Rectal smooth muscle tissue (tissue), 1 donor: ENCODE data around the gene RNF157.
A peak's percentile ranks its signal among the peaks of the same experiment; 100 is the strongest.

ENCODE experiments used
- H3K27ac ChIP-seq: one replicate; pipeline ENCODE4 v1.7.0; 2013; ENCODE audit warnings: low read depth, low read length, inconsistent platforms
- H3K27me3 ChIP-seq: one replicate; pipeline ENCODE4 v1.7.0; 2013; ENCODE audit warnings: low read length; ENCODE audit not compliant: control insufficient read depth, insufficient read depth
- H3K36me3 ChIP-seq: one replicate; pipeline ENCODE4 v1.7.0; 2013; ENCODE audit warnings: low read length; ENCODE audit not compliant: control insufficient read depth, insufficient read depth
- H3K4me1 ChIP-seq: one replicate; pipeline ENCODE4 v1.7.0; 2013; ENCODE audit warnings: low read length; ENCODE audit not compliant: control insufficient read depth, insufficient read depth
- H3K4me3 ChIP-seq: one replicate; pipeline ENCODE4 v1.7.0; 2013; ENCODE audit warnings: low read length
- H3K9ac ChIP-seq: one replicate; pipeline ENCODE4 v1.7.0; 2013; ENCODE audit warnings: low read length

Gene RNF157

GRCh38 chr17:76150712-76151622, 89.3 kb downstream of the RNF157 start:
- H3K4me1 ChIP-seq = peaks cover 8% of the 10 kb centered on the region
- no peak overlapping the region for H3K4me3 ChIP-seq
- no peak overlapping the region for H3K9ac ChIP-seq
- H3K27me3 ChIP-seq = no peaks in the 10 kb centered on the region
- no peaks in the 10 kb centered on the region for H3K36me3 ChIP-seq
- peak overlapping the region; percentile 46 for H3K27ac ChIP-seq

DNA sequence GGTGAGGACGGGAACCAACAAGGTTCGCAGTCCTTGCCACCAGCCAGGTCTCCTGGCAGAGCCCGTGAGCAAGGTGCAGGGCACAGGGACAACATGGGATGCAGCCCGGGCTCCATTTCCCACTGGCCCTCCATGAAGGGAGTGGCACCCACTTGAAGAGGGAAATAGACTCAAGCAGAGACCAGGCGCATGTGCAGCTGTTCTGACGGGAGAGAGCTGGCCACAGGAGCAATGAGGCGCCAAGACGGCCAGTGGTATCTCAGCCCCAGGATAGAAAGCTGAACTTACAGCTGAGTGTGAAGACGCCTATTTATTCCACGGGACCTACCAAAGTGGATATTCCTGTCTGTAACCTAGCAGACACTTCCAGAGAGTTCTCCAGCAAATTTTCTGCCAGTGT, 91.1 kb downstream of the RNF157 start:
- H3K27me3 ChIP-seq = no peaks in the 10 kb centered on the region
- no peaks in the 10 kb centered on the region for H3K36me3 ChIP-seq
- H3K4me3 ChIP-seq = no peak overlapping the region
- H3K4me1 ChIP-seq = peaks cover 8% of the 10 kb centered on the region
- no peak overlapping the region for H3K9ac ChIP-seq
- H3K27ac ChIP-seq = no peak overlapping the region

DNA sequence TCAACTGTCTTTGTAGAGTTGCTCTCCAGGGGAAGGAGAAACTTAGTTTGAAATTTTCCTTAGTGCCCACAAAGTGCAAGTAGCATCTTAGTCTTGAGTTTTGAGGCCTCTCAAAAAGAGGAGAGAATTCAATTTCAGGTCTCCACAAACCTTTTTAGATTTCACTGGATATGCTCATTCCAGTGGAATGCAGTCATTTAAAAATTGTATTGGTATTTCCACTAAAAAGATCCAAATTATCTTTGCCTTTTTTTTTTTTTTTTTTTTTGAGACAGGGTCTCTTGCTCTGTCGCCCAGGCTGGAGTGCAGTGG, 92.3 kb downstream of the RNF157 start:
- H3K27me3 ChIP-seq = no peaks in the 10 kb centered on the region
- no peak overlapping the region for H3K27ac ChIP-seq
- H3K4me3 ChIP-seq = no peak overlapping the region
- H3K36me3 ChIP-seq = no peaks in the 10 kb centered on the region
- no peak overlapping the region for H3K9ac ChIP-seq
- H3K4me1 ChIP-seq = peaks cover 8% of the 10 kb centered on the region

- Histone ChIP-seq H3K4me1 (peaks cover 8% of the 10 kb centered on the region), H3K27ac (no peak overlapping the region), H3K4me3 (no peak overlapping the region), H3K9ac (no peak overlapping the region), H3K27me3 (no peaks in the 10 kb centered on the region), H3K36me3 (no peaks in the 10 kb centered on the region)
These were observed 92.9 kb downstream of the RNF157 start for GRCh38 chr17:76147211-76148014.

- H3K4me1 ChIP-seq = peaks cover 8% of the 10 kb centered on the region
- no peaks in the 10 kb centered on the region for H3K36me3 ChIP-seq
- no peak overlapping the region for H3K27ac ChIP-seq
- no peak overlapping the region for H3K4me3 ChIP-seq
- no peaks in the 10 kb centered on the region for H3K27me3 ChIP-seq
- no peak overlapping the region for H3K9ac ChIP-seq
These were observed 94.0 kb downstream of the RNF157 start for GRCh38 chr17:76146053-76146851.

DNA sequence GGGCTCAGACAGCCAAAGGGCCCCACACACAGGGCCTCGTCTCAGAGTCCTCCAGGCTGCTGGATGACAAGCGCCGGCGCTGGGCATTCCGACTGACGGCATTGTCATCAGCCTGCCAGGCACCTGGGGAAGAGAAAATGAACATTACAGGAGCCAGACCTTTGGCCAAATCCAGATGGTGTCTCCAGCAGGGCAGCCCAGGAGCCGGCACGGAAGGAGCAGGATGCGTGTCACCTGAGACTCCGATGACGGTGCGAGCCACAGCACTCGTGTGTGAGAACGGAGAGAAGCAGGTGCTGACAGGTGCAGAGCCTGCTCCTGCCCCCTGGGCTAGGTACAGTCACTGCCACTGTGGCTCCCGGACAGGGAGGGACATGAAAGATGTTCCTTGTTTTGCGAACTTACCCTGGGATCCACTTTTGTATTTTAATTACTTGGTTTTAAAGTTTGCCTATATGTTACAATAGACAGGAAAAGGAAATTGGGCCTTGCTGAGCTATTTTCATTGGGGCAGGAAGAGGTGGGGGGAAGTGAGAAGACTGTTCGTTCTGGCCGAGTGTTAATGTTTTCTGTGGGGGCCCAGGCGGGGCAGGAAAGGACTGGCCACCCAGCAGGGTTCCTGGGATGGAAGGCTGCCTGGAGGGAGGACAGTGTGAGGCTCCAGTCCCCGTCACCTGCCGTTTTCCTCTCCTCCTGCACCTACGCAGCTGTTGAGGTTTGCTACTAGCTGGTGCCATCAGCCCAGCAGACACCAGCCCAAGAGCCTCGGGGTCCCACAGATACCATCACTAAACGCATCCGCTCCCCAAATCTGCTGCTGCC, 94.9 kb downstream of the RNF157 start:
- no peaks in the 10 kb centered on the region for H3K36me3 ChIP-seq
- H3K4me3 ChIP-seq = no peak overlapping the region
- H3K9ac ChIP-seq = no peak overlapping the region
- H3K27me3 ChIP-seq = peaks cover 2% of the 10 kb centered on the region
- H3K27ac ChIP-seq = no peak overlapping the region
- H3K4me1 ChIP-seq = peaks cover 5% of the 10 kb centered on the region

DNA sequence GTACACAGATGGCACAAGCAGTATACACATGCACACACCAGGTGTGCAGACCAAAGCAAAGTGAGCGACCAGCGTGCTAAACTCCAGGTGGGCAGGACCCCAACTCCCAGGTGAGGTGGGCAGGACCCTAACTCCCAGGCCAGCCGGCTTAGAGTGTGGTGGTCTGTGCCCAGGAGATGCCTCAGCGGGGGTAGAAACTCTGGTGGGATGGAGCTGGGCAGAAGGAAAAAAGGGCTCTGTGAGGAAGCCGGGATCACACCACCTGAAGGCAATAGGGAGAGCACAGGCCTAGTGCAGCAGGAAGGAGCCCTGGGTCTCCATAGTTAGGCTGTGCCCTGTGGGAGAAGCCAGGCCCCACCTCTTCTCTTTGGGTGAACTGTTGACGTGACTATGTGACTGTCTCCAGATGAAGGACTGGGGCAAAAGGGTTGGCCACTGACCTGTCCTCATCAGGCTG, 97.7 kb downstream of the RNF157 start:
- no peaks in the 10 kb centered on the region for H3K36me3 ChIP-seq
- no peak overlapping the region for H3K4me3 ChIP-seq
- H3K9ac ChIP-seq = no peak overlapping the region
- H3K27ac ChIP-seq = no peak overlapping the region
- H3K27me3 ChIP-seq = peaks cover 18% of the 10 kb centered on the region
- peaks cover 2% of the 10 kb centered on the region for H3K4me1 ChIP-seq

- no peak overlapping the region for H3K4me3 ChIP-seq
- peaks cover 18% of the 10 kb centered on the region for H3K27me3 ChIP-seq
- H3K4me1 ChIP-seq = peaks cover 2% of the 10 kb centered on the region
- no peak overlapping the region for H3K9ac ChIP-seq
- H3K27ac ChIP-seq = no peak overlapping the region
- no peaks in the 10 kb centered on the region for H3K36me3 ChIP-seq
These were observed 98.2 kb downstream of the RNF157 start for GRCh38 chr17:76142039-76142584.

GRCh38 chr17:76141212-76142038, 98.9 kb downstream of the RNF157 start, which contains the start of gene FOXJ1:
FOXJ1 (minus strand) TSS chr17:76141245; CDS start chr17:76140395, 850 bp downstream.
- peak within 1 kb of the TSS; percentile 56 for H3K4me3 ChIP-seq
- H3K9ac ChIP-seq = no peak within 1 kb of the TSS
- H3K27me3 ChIP-seq = peaks cover 18% of the 10 kb centered on the region
- no peak within 1 kb of the TSS for H3K27ac ChIP-seq
- H3K4me1 ChIP-seq = peaks cover 2% of the 10 kb centered on the region
- no peaks in the 10 kb centered on the region for H3K36me3 ChIP-seq

GRCh38 chr17:76140661-76141211, 99.6 kb downstream of the RNF157 start:
- Histone ChIP-seq H3K4me3 (peak overlapping the region; percentile 56), H3K9ac (no peak overlapping the region), H3K4me1 (peaks cover 2% of the 10 kb centered on the region), H3K27ac (no peak overlapping the region), H3K27me3 (peaks cover 18% of the 10 kb centered on the region), H3K36me3 (no peaks in the 10 kb centered on the region)
